Trophoblast cell (in vitro differentiated cells and primary cell): ENCODE measurements around the gene EIF4E3.

ENCODE experiments used
- DNase-seq, 2 donors: peaks; one replicate each; pipeline ENCODE4 v3.0.0-alpha.2; 2016
- H2AFZ ChIP-seq: 2 replicates; pipeline ENCODE4 v1.6.1; 2013; ENCODE audit warnings: low read length, moderate library complexity, mild to moderate bottlenecking; ENCODE audit not compliant: insufficient read depth, poor library complexity
- H2AK5ac ChIP-seq: 2 replicates; pipeline ENCODE4 v1.6.1; 2013; ENCODE audit warnings: mild to moderate bottlenecking, low read length
- H2BK120ac ChIP-seq: 2 replicates; pipeline ENCODE4 v1.6.1; 2013; ENCODE audit warnings: low read length, mild to moderate bottlenecking, moderate library complexity; ENCODE audit not compliant: insufficient read depth, poor library complexity
- H2BK12ac ChIP-seq: 2 replicates; pipeline ENCODE4 v1.6.1; 2013; ENCODE audit warnings: mild to moderate bottlenecking, low read length, moderate library complexity
- H2BK5ac ChIP-seq: 2 replicates; pipeline ENCODE4 v1.6.1; 2013; ENCODE audit warnings: low read length, low read depth, moderate library complexity, mild to moderate bottlenecking; ENCODE audit not compliant: poor library complexity
- H3K14ac ChIP-seq: 2 replicates; pipeline ENCODE4 v1.6.1; 2013; ENCODE audit warnings: mild to moderate bottlenecking, low read length
- H3K18ac ChIP-seq: 2 replicates; pipeline ENCODE4 v1.6.1; 2013; ENCODE audit warnings: mild to moderate bottlenecking, low read length
- H3K23ac ChIP-seq: 2 replicates; pipeline ENCODE4 v1.6.1; 2013; ENCODE audit warnings: low read length
- H3K27ac ChIP-seq: 2 replicates; pipeline ENCODE4 v1.5.1; 2013; ENCODE audit warnings: low read depth, mild to moderate bottlenecking, inconsistent platforms, low read length, moderate library complexity
- H3K27me3 ChIP-seq: 2 replicates; pipeline ENCODE4 v1.6.1; 2013; ENCODE audit warnings: inconsistent platforms, mild to moderate bottlenecking, low read length, moderate library complexity; ENCODE audit not compliant: insufficient read depth
- H3K36me3 ChIP-seq, 2 experiments: 1 replicate in 1 of 2; 2 replicates in 1 of 2; pipeline ENCODE4 v1.6.1; 2013; ENCODE audit warnings: low read length in 2 of 2, mild to moderate bottlenecking in 2 of 2, moderate library complexity in 1 of 2; ENCODE audit not compliant: insufficient read depth in 2 of 2, control insufficient read depth in 1 of 2
- H3K4ac ChIP-seq: 2 replicates; pipeline ENCODE4 v1.6.1; 2013; ENCODE audit warnings: low read depth, mild to moderate bottlenecking, low read length, moderate library complexity
- H3K4me1 ChIP-seq, 2 experiments: 1 replicate in 1 of 2; 2 replicates in 1 of 2; pipeline ENCODE4 v1.6.1; 2013; ENCODE audit warnings: low read length in 2 of 2, mild to moderate bottlenecking in 2 of 2, moderate library complexity in 1 of 2; ENCODE audit not compliant: insufficient read depth in 2 of 2, control insufficient read depth in 1 of 2
- H3K4me2 ChIP-seq: 2 replicates; pipeline ENCODE4 v1.6.1; 2013; ENCODE audit warnings: inconsistent platforms, mild to moderate bottlenecking, low read length, moderate library complexity
- H3K4me3 ChIP-seq: 2 replicates; pipeline ENCODE4 v1.5.1; 2013; ENCODE audit warnings: mild to moderate bottlenecking, low read depth, low read length, inconsistent platforms
- H3K79me1 ChIP-seq: one replicate; pipeline ENCODE4 v1.6.1; 2013; ENCODE audit warnings: low read length
- H3K79me2 ChIP-seq: 2 replicates; pipeline ENCODE4 v1.6.1; 2013; ENCODE audit warnings: low read length, mild to moderate bottlenecking; ENCODE audit not compliant: control insufficient read depth, insufficient read depth, poor library complexity
- H3K9ac ChIP-seq: 2 replicates; pipeline ENCODE4 v1.6.1; 2013; ENCODE audit warnings: mild to moderate bottlenecking, low read length
- H3K9me3 ChIP-seq: 2 replicates; pipeline ENCODE4 v1.6.1; 2013; ENCODE audit warnings: low read depth, mild to moderate bottlenecking, control low read depth, inconsistent platforms, low read length; ENCODE audit not compliant: insufficient read depth
- H4K12ac ChIP-seq: 2 replicates; pipeline ENCODE4 v1.6.1; 2013; ENCODE audit warnings: low read depth, mild to moderate bottlenecking, low read length, moderate library complexity
- H4K8ac ChIP-seq: 2 replicates; pipeline ENCODE4 v1.6.1; 2013; ENCODE audit warnings: low read depth, mild to moderate bottlenecking, low read length, moderate library complexity
- H4K91ac ChIP-seq: one replicate; pipeline ENCODE4 v1.6.1; 2013; ENCODE audit warnings: low read depth, mild to moderate bottlenecking, low read length, moderate library complexity
- WGBS: extraction: QIAGEN DNeasy Blood & Tissue Kit; methylation state at CpG from one replicate; pipeline ENCODE4 v1.1.7; 2013; ENCODE audit warnings: missing lambda C conversion rate; ENCODE audit not compliant: insufficient read length, insufficient coverage; ENCODE audit errors: extremely low coverage; 5-methylcytosine and 5-hydroxymethylcytosine counted together

Gene EIF4E3

DNA sequence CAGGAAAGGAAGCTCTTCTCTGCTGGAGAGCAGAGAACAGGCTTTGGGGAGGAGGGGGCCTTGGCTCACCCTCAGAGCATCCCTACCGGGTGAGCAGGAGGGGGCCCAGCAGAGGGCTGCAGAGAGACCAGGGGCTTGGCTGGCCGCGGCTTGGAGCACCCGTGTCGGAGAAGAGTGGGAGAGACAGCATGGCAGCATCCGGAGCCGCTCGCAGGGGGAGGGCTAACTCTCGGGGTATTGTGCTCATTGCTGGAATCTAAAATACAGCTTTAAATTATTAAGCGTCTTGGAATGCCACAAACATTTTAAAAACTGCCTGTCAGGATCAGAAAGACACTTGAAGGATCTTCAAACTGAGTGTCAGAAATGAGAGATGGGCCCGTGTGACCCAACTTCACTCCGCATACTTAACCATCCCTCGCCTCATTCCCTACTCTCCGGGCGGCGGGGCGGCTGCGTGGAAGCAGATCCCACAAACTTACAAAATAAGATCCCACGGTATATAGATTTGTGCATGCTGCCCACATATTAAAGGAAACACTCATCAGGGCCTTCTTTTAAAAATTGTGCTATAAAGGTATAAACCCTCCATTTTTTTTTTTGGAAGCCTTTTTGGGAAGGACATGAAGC is 53.9 kb downstream of the EIF4E3 start:
- Histone ChIP-seq H3K27me3 (no peaks in the 10 kb centered on the region), H2BK5ac (no peak overlapping the region), H2AK5ac (no peak overlapping the region), H3K4ac (no peak overlapping the region), H4K91ac (no peak overlapping the region), H2BK12ac (no peak overlapping the region), H3K4me3 (no peak overlapping the region), H2BK120ac (no peak overlapping the region), H3K18ac (no peak overlapping the region), H3K9ac (no peak overlapping the region), H3K14ac (no peak overlapping the region), H3K79me2 (no peaks in the 10 kb centered on the region), H3K79me1 (no peaks in the 10 kb centered on the region), H3K23ac (no peak overlapping the region), H4K12ac (no peak overlapping the region), H3K27ac (no peak overlapping the region), H2AFZ (no peak overlapping the region), H3K36me3 (no peaks in the 10 kb centered on the region), H3K9me3 (no peaks in the 10 kb centered on the region), H4K8ac (no peak overlapping the region), H3K4me2 (no peak overlapping the region), H3K4me1 (no peaks in the 10 kb centered on the region)
- no CpG with 5 or more reads among the region's 19 CpGs for WGBS
- DNase-seq = no peak

DNA sequence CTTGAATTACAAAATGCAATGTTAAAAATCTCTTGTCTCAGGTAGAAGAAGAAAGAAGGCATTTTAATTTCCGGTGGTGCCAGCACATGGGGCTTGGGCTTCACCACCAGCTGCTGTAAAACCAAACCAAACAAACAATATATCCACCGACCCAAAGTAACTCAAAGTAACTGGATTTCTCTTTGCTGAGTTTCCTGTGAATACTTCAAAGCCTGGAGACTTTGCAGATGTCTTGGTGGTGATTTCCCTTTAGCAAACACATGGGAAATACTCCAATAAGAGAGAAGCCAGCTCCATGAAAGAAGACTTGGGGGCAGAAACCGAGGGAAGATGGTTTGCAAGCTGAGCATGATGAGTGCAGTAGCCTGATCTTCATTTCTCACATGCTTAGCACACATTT is 62.6 kb downstream of the EIF4E3 start:
- Histone ChIP-seq H4K8ac (no peak overlapping the region), H4K12ac (no peak overlapping the region), H3K4ac (no peak overlapping the region), H3K4me2 (no peak overlapping the region), H2BK5ac (no peak overlapping the region), H3K4me1 (no peaks in the 10 kb centered on the region), H2BK12ac (no peak overlapping the region), H2AK5ac (no peak overlapping the region), H2BK120ac (no peak overlapping the region), H3K79me2 (no peaks in the 10 kb centered on the region), H3K27ac (no peak overlapping the region), H3K23ac (no peak overlapping the region), H4K91ac (no peak overlapping the region), H3K9me3 (peaks cover 3% of the 10 kb centered on the region), H3K36me3 (no peaks in the 10 kb centered on the region), H3K18ac (no peak overlapping the region), H3K4me3 (no peak overlapping the region), H2AFZ (no peak overlapping the region), H3K14ac (no peak overlapping the region), H3K79me1 (no peaks in the 10 kb centered on the region), H3K9ac (no peak overlapping the region), H3K27me3 (no peaks in the 10 kb centered on the region)
- no peak for DNase-seq
- WGBS = no CpG with 5 or more reads among the region's 3 CpGs

DNA sequence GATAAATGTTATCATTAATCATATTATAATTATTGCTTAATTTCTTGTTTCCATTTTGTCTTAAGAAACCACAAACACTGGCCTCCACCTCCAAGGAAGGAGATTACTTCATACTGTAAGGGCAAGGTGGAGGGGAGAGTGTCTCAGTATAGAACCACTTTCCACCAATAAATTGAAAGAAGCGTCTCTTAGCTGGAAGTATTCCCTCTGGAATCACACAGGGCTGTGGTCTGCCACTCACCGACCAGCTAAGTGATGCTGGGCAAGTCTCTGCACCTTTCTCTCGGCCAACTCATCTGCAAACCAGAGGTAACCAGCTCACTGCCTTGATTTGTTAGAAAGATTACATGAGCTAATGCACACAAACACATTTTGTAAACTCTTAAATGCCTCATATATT is 63.1 kb downstream of the EIF4E3 start:
- peaks cover 3% of the 10 kb centered on the region for H3K9me3 ChIP-seq
- H3K9ac ChIP-seq = no peak overlapping the region
- H2BK120ac ChIP-seq = no peak overlapping the region
- H3K27me3 ChIP-seq = no peaks in the 10 kb centered on the region
- no peak overlapping the region for H3K4ac ChIP-seq
- no peak for DNase-seq
- H3K23ac ChIP-seq = no peak overlapping the region
- H2BK5ac ChIP-seq = no peak overlapping the region
- no peaks in the 10 kb centered on the region for H3K79me1 ChIP-seq
- H3K4me3 ChIP-seq = no peak overlapping the region
- no peaks in the 10 kb centered on the region for H3K36me3 ChIP-seq
- no peak overlapping the region for H3K14ac ChIP-seq
- no CpG with 5 or more reads among the region's 3 CpGs for WGBS
- H3K4me1 ChIP-seq = no peaks in the 10 kb centered on the region
- H3K18ac ChIP-seq = no peak overlapping the region
- H3K27ac ChIP-seq = no peak overlapping the region
- no peak overlapping the region for H2AFZ ChIP-seq
- no peak overlapping the region for H3K4me2 ChIP-seq
- no peak overlapping the region for H2BK12ac ChIP-seq
- no peaks in the 10 kb centered on the region for H3K79me2 ChIP-seq
- no peak overlapping the region for H2AK5ac ChIP-seq
- H4K12ac ChIP-seq = no peak overlapping the region
- H4K91ac ChIP-seq = no peak overlapping the region
- H4K8ac ChIP-seq = no peak overlapping the region

DNA sequence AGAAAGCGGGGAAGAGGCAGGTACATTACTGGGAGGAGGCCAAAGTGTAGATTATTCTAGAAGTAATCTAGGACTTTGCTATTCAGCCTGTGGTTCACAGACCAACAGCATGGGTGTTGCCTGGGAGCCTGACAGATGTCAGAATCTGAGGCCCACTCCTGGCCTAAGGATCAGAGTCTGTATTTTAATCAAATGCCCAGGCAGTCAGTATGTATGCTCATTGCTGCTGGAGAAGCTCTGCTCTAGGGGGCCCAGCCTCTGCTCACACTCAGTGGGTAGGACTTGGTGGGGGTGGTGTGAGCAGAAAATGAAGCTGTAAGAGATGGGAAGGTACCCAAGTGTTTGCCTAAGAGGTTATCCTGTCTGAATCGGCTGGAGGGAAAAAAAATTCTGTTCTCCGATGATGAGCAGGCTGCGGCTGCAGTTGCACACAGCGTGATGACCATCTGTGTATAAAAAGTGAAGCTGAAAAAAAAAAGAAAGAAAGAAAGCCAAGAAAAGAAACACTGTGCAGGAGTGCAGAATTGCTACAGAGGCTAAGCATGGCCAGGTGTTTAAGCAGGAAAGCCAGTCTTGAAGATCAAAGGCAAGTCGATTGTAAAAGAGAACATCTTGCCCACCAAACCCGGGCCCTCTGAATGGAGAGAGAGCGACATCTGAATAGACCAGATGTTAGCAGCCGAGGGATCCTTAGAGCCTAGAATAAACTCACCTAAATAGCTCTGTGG is 65.2 kb downstream of the EIF4E3 start:
- Histone ChIP-seq H4K91ac (no peak overlapping the region), H3K18ac (no peak overlapping the region), H3K79me2 (no peaks in the 10 kb centered on the region), H2BK120ac (no peak overlapping the region), H3K27me3 (no peaks in the 10 kb centered on the region), H4K8ac (no peak overlapping the region), H3K4ac (no peak overlapping the region), H2AFZ (no peak overlapping the region), H3K4me3 (no peak overlapping the region), H3K9me3 (peaks cover 3% of the 10 kb centered on the region), H3K79me1 (no peaks in the 10 kb centered on the region), H2BK12ac (no peak overlapping the region), H2AK5ac (no peak overlapping the region), H2BK5ac (no peak overlapping the region), H4K12ac (no peak overlapping the region), H3K4me1 (no peaks in the 10 kb centered on the region), H3K4me2 (no peak overlapping the region), H3K9ac (no peak overlapping the region), H3K23ac (no peak overlapping the region), H3K14ac (no peak overlapping the region), H3K27ac (no peak overlapping the region), H3K36me3 (no peaks in the 10 kb centered on the region)
- no peak for DNase-seq
- no CpG with 5 or more reads among the region's 9 CpGs for WGBS
